Activated CD4-positive, CD25-positive, alpha-beta regulatory T cell treated with anti-CD3 and anti-CD28 coated beads, Interleukin-2, amount 50 U/mL, for 24 hours (primary cell): ENCODE data around the gene VAV2.

Experiments
- ATAC-seq, 2 donors: fragments of 150-1000 bp; cut with Tn5 transposase; one replicate each; pipeline ENCODE4 v1.10.0; 2021; ENCODE audit warnings: mild to moderate bottlenecking in 1 of 2, moderate library complexity in 1 of 2

VAV2 gene

DNA sequence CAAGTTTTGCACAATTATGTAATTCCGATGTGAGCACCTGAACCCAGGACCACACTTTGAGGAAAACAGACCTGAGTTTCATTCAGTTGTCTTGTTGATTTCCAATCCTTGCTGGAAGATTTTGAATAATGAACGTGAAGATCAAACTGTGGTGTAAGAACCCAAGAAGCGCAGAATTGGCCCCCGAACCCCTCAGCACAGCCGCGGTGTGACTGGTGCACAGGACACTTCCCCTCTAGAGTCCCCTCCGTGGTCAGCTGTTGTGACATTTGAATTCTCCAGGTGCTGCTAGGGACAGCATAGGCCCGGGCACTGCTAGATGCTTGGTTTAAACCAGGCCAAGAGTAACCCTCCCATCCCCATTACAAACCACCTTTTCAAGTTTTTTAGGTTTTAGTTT lies 34.9 kb upstream of the VAV2 start:
- ATAC-seq: no peak

DNA sequence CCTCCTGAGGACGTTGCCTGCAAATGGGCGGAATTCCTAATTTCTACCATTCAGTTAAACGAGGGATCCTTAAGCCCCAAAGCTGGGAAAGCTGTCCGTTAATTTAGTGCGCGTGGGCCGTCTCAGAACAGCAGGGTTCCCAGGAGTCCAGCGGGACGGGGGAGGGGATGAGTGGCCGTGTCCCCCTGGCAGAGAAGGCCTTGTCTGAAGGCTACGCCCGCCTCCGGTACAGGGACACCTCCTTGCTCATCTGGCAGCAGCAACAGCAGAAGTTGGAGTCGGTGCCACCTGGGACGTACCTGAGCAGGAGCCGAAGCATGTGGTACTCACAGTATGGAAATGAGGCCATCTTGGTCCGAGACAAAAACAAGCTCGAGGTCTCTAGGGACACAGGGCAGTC lies 34.5 kb upstream of the VAV2 start:
- ATAC-seq: no peak

DNA sequence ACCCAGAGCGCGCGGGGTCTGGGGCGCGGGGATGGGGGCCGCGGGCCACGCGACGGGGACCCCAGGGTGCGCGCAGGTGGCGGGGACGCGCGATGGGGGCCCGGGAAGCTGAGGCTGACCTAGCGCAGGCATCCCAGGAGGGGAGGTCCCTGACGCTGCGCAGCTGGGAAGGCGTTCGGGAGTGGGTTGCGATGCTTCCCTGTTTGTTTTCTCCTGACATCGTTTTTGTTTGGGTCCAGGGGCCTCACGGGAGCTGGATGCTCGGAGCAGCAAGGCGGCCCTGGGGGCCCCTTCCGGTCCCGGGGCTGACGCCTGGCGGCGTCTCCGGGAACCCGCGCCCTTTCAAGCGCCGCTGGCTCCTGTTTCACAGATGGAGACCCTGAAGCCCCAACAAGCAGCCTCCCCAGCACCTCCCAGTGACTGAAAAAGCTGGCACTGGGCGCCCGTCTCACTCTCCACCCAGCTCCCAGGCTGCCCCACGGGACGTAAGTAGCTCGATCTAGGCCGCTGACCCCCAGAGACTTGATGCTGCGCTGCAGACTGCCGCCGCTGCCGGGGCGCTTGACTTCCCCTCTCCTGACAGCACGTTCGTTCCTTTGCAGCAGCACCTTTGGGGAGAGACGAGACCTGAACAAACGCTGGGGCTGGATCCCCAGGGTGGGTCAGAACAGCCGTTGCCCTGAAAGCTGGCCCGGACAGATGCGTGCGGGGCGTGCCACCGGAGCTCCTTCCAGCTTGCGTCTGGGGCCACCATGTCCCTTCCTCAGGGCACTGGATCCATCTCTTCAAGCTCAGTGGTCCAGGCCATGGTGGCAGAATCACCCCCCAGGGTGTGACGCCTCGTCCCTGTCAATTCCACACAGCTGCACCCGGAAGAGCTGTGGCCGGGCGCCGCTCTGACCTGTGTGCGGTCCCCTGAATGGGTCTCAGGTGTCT lies 33.8 kb upstream of the VAV2 start:
- peak; percentile 26 to 27 for ATAC-seq

DNA sequence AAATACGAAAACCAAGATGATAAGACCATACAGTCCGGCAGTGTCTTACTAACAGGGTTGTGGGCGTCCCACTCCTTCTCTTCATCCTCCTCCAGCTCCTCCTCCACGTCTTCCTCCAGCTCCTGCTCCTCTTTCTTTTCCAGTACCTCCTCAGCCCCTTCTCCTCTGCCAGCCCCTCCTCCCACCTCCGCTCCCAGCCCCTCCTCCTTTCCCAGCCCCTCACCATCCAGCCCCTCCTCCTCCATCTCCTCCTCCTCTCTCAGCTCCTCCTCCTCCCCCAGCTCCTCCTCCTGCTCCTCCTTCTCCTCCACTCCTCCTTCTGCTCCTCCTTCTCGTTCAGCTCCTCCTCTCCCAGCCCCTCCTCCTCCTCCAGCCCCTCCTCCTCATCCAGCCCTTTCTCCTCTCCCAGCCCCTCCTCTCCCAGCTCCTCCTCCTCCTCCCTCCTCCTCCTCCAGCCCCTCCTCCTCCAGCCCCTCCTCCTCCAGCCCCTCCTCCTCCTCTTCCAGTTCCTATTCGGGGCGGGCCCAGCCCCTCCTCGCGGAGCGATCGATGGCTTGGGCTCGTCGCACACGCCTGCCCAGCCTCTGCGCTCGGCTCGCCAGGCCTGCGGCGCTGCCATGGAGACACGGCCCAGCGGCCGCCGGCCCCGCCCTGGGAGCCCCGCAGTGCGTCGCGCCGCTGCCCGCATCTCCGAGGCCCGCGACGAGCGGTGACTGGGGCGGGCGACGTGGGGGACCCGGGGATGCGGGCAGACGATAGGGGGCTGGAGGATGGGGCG lies 32.9 kb upstream of the VAV2 start, which contains the start of gene BRD3OS:
Gene BRD3OS (plus strand): TSS at position 654 of the 778 bp plus-strand sequence. CDS start 1,267 bp downstream, outside the sequence.
- ATAC-seq: peak; percentile 92 to 94

DNA sequence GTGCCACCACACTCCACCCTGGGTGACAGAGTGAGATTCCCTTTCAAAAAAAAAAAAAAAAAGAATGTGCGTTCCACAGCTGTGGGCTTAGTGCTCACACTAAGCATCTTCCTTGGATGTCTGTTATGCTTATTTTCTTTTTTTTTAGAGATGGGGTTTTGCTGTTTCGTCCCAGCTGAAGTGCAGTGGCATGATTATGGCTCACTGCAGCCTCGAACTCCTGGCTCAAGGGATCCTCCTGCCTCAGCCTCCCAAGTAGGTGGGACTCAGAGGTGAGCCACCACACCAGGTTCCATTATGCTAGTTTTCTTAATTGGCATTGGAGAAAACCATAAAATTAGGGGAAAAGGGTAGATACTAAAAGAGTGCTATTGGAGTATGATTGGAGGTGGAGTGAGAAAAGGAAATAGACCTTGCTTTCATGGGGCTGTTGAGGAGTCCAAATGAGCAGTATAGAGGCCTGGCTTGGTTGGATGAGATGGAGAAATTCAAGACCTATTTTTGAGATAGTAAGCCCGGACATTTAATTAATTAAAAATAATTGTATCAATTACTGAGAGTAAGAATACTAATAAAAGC lies 32.2 kb upstream of the VAV2 start:
- ATAC-seq: no peak

DNA sequence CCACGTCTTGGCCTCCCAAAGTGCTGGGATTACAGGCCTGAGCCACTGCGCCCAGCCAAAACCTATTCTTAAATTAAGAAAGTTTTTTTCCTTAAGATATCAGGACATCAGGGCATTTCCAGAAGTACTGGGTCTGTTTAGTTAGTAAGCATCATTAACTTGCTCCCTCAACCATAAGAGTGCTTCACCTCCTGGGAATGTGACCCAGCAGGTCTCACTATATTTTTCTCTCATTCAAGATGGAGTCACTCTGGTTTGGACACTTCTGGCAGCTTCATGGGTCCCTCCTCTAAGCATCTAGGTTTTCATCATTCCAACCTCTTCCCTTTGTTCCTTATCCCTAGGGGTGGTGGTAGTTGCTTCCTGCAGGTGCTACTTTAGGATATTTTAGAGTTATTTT lies 22.8 kb upstream of the VAV2 start:
- no peak for ATAC-seq

GRCh38 chr9:134011401-134011800 lies 19.3 kb upstream of the VAV2 start:
- no peak for ATAC-seq

GRCh38 chr9:134010310-134011173 lies 18.4 kb upstream of the VAV2 start:
- ATAC-seq: no peak

GRCh38 chr9:134007571-134007970 lies 15.4 kb upstream of the VAV2 start:
- no peak for ATAC-seq

DNA sequence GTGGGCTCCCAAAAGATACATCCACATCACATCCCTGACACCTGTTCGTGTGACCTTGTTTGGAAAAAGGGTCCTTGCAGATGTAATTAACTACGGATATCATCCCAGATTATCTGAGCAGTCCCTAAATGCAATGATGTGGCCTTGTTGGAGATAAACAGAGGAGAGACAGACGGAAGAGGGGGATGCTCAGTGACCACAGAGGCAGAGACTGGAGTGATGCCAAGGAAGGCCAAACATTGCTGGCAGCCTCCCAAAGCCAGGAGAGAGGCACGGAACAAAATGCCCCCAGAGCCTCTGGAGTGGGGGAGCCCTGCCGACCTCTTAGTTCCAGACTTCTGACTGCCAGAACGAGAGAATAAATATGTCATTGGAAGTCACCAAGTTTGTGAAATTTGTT lies 15.0 kb upstream of the VAV2 start:
- no peak for ATAC-seq

DNA sequence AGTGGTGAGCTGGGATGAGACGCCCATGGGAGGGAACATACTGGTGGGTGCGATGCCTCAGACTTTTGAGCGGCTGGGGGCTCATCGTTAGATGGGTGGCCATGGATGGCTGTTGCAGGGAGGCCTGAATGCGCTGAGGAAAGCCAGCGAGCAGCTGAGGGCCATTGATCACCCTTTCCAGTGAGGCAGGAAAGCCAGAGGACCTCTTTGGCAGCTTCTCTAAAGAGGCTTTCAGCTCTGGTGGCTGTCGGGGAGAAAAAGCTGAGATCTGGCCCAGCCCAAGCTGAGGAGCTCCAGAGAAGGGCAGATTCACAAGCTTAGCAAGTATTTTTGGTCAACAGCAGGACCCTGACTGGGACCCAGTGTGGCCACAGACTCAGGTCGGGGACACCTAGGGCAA lies 13.3 kb upstream of the VAV2 start:
- no peak for ATAC-seq

DNA sequence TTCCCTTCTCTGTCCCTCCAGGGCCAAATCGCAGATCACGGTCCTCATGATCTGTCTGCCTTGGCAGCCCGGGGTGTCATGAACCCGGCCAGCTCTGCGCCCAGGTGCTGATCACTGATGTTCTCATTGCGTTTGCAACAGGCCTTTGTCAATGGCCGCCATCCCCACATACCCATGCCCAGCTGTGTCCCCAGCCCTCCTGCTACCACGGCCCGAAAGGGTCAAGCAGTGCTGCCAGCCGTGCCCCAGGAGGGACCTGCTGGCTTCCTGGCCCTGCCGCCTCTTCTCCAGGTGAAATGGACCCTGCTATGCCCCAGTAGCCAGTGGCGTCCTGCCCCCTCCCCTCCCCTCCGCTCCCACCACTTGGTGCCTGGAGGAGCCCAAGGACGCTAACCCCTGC lies 12.8 kb upstream of the VAV2 start:
- no peak for ATAC-seq

GRCh38 chr9:134004131-134004873 lies 12.2 kb upstream of the VAV2 start:
- ATAC-seq: no peak

- ATAC-seq: no peak
Measured at GRCh38 chr9:134003237-134003636, 11.1 kb upstream of the VAV2 start.

- ATAC-seq: no peak
Measured at GRCh38 chr9:134002796-134003195, 10.7 kb upstream of the VAV2 start.

DNA sequence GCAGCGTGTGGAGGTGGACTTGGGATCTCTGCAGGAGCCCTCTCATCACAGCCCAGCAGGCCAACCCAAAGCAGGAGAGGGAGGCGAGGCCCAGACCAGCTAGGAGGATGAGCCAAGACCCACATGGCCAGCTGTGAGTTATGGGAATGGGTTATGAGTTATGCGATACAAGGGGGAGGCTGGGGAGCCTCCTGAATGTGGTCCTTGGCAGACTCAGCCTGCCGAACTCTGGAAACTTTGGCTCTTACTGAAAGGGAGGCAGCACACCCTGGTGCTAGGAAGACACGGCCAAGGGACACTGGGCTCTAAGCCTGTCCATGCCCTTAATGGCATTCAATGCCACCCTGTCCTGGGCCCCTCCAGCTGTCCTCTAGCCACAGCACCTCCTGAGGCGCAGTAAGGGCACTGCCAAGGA lies 7.7 kb upstream of the VAV2 start:
- ATAC-seq: no peak

DNA sequence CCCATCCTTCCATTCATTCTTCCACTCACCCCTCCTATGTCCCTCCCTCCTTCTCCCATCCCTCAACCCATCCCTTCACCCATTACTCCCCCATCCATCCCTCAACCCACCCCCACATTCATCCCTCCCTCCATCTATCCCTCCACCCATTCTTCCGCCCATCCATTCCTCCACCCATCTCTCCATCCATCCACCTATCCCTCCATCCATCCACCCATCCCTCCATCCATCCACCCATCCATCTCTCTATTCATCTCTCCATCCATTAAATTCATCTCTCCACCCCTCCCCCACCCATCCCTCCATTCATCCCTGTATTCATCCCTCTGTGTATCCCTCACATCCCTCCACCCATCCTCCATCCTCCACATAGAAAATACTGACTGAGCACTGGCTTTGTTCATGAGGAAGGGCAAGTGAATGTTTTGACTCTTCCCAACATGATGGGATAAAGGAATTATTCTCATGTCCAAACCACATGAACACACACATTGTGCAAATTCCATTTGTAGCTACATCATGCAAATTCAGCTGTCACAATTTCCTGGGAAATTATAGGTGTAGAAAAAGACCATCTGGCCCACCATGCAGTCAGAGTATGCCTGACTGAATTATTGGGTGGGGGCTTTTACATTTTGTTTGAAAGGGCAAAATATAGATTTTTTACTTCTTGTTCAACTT lies 6.9 kb upstream of the VAV2 start:
- no peak for ATAC-seq

DNA sequence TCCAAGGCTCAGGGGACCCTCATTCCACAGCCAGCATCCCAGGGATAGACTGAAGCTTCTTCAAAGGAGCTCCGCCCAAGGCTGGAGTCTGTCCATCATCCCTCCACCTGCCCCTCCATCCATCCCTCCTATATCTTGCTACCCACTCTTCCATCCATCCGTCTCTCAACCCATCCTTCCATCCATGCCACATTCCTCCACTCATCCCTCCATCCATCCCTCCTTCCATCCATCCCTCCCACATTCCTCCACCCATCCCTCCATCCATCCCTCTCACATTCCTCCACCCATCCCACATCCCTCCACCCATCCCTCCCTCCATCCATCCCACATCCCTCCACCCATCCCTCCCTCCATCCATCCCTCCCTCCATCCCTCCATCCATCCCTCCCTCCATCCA lies 5.5 kb upstream of the VAV2 start:
- ATAC-seq: no peak

GRCh38 chr9:133996531-133997520 lies 4.7 kb upstream of the VAV2 start:
- ATAC-seq: no peak
